ENCODE data around the gene CORO1A. TPM values are rescaled to one million over a fixed set of nuclear protein-coding genes. Genes with fewer than 3 reads are reported as not detected.
"Not testable (repeated sequence)": the region's sequence is repeated elsewhere in the genome, so short reads cannot be mapped to it uniquely, and the experiment has no call there.

The CORO1A gene
- total RNA-seq, 1 experiment from 2014 or later, result 11.1 TPM

GRCh38 chr16:30163538-30163937, 19.9 kb upstream of the CORO1A start:
- Mint-ChIP-seq H3K27ac (ENCODE audit: unreplicated experiment) (no peak overlapping the region), H3K4me3 (ENCODE audit: low read depth, unreplicated experiment) (no peak overlapping the region), H3K36me3 (ENCODE audit: insufficient read depth, unreplicated experiment) (peaks cover 3% of the 10 kb centered on the region), H3K27me3 (ENCODE audit: unreplicated experiment) (no peaks in the 10 kb centered on the region), H3K9me3 (ENCODE audit: low read depth, unreplicated experiment) (no peaks in the 10 kb centered on the region), H3K4me1 (ENCODE audit: low read depth, unreplicated experiment) (no peaks in the 10 kb centered on the region)
- intact Hi-C loops (cut with micrococcal nuclease; ENCODE audit: unreplicated experiment), result no loop called here
- BruUV-seq (replicated peaks), result no TSS peak
- no peak for TF ChIP-seq CTCF (IDR thresholded peaks at IDR 0.05; ENCODE audit: unreplicated experiment)
- CTCF ChIA-PET, result no interaction called here
- DNase-seq, result no peak

GRCh38 chr16:30166202-30166902, 17.1 kb upstream of the CORO1A start:
- no peak overlapping the region for H3K27ac Mint-ChIP-seq (ENCODE audit: unreplicated experiment)
- H3K4me3 Mint-ChIP-seq (ENCODE audit: low read depth, unreplicated experiment), result no peak overlapping the region
- intact Hi-C loops (cut with micrococcal nuclease; ENCODE audit: unreplicated experiment), result no loop called here
- no TSS peak for BruUV-seq (replicated peaks)
- CTCF ChIA-PET, result no interaction called here
- H3K36me3 Mint-ChIP-seq (ENCODE audit: insufficient read depth, unreplicated experiment), result no peaks in the 10 kb centered on the region
- H3K27me3 Mint-ChIP-seq (ENCODE audit: unreplicated experiment), result no peaks in the 10 kb centered on the region
- TF ChIP-seq CTCF (IDR thresholded peaks at IDR 0.05; ENCODE audit: unreplicated experiment), result no peak
- no peak for DNase-seq
- no peaks in the 10 kb centered on the region for H3K9me3 Mint-ChIP-seq (ENCODE audit: low read depth, unreplicated experiment)
- H3K4me1 Mint-ChIP-seq (ENCODE audit: low read depth, unreplicated experiment), result no peaks in the 10 kb centered on the region

- H3K27ac Mint-ChIP-seq (ENCODE audit: unreplicated experiment); CTCF ChIA-PET; H3K4me3 Mint-ChIP-seq (ENCODE audit: low read depth, unreplicated experiment); intact Hi-C loops (cut with micrococcal nuclease; ENCODE audit: unreplicated experiment); H3K27me3 Mint-ChIP-seq (ENCODE audit: unreplicated experiment); BruUV-seq (replicated peaks); H3K9me3 Mint-ChIP-seq (ENCODE audit: low read depth, unreplicated experiment); H3K4me1 Mint-ChIP-seq (ENCODE audit: low read depth, unreplicated experiment); H3K36me3 Mint-ChIP-seq (ENCODE audit: insufficient read depth, unreplicated experiment); DNase-seq: not testable (repeated sequence)
Measured at GRCh38 chr16:30168746-30169145, 14.7 kb upstream of the CORO1A start.

- H3K4me1 Mint-ChIP-seq (ENCODE audit: low read depth, unreplicated experiment); H3K36me3 Mint-ChIP-seq (ENCODE audit: insufficient read depth, unreplicated experiment); H3K27me3 Mint-ChIP-seq (ENCODE audit: unreplicated experiment); H3K9me3 Mint-ChIP-seq (ENCODE audit: low read depth, unreplicated experiment); BruUV-seq (replicated peaks); H3K27ac Mint-ChIP-seq (ENCODE audit: unreplicated experiment); CTCF ChIA-PET; H3K4me3 Mint-ChIP-seq (ENCODE audit: low read depth, unreplicated experiment); intact Hi-C loops (cut with micrococcal nuclease; ENCODE audit: unreplicated experiment); DNase-seq: not testable (repeated sequence)
Measured at GRCh38 chr16:30169416-30169815, 14.0 kb upstream of the CORO1A start.

GRCh38 chr16:30170145-30170544, 13.3 kb upstream of the CORO1A start:
- H3K4me1 Mint-ChIP-seq (ENCODE audit: low read depth, unreplicated experiment); BruUV-seq (replicated peaks); CTCF ChIA-PET; DNase-seq; H3K27ac Mint-ChIP-seq (ENCODE audit: unreplicated experiment); intact Hi-C loops (cut with micrococcal nuclease; ENCODE audit: unreplicated experiment); H3K27me3 Mint-ChIP-seq (ENCODE audit: unreplicated experiment); H3K36me3 Mint-ChIP-seq (ENCODE audit: insufficient read depth, unreplicated experiment); H3K4me3 Mint-ChIP-seq (ENCODE audit: low read depth, unreplicated experiment); H3K9me3 Mint-ChIP-seq (ENCODE audit: low read depth, unreplicated experiment): not testable (repeated sequence)

- no peak overlapping the region for H3K4me3 Mint-ChIP-seq (ENCODE audit: low read depth, unreplicated experiment)
- CTCF ChIA-PET, result no interaction called here
- H3K27me3 Mint-ChIP-seq (ENCODE audit: unreplicated experiment), result no peaks in the 10 kb centered on the region
- DNase-seq, result no peak
- no TSS peak for BruUV-seq (replicated peaks)
- H3K27ac Mint-ChIP-seq (ENCODE audit: unreplicated experiment), result no peak overlapping the region
- no peaks in the 10 kb centered on the region for H3K9me3 Mint-ChIP-seq (ENCODE audit: low read depth, unreplicated experiment)
- no peak for TF ChIP-seq CTCF (IDR thresholded peaks at IDR 0.05; ENCODE audit: unreplicated experiment)
- H3K36me3 Mint-ChIP-seq (ENCODE audit: insufficient read depth, unreplicated experiment), result no peaks in the 10 kb centered on the region
- intact Hi-C loops (cut with micrococcal nuclease; ENCODE audit: unreplicated experiment), result no loop called here
- no peaks in the 10 kb centered on the region for H3K4me1 Mint-ChIP-seq (ENCODE audit: low read depth, unreplicated experiment)
Measured at GRCh38 chr16:30173054-30173453, 10.3 kb upstream of the CORO1A start.

GRCh38 chr16:30176876-30177275, 6.5 kb upstream of the CORO1A start:
- intact Hi-C loops (cut with micrococcal nuclease; ENCODE audit: unreplicated experiment); H3K9me3 Mint-ChIP-seq (ENCODE audit: low read depth, unreplicated experiment); H3K27ac Mint-ChIP-seq (ENCODE audit: unreplicated experiment); H3K27me3 Mint-ChIP-seq (ENCODE audit: unreplicated experiment); H3K4me1 Mint-ChIP-seq (ENCODE audit: low read depth, unreplicated experiment); BruUV-seq (replicated peaks); CTCF ChIA-PET; H3K36me3 Mint-ChIP-seq (ENCODE audit: insufficient read depth, unreplicated experiment); H3K4me3 Mint-ChIP-seq (ENCODE audit: low read depth, unreplicated experiment); DNase-seq: not testable (repeated sequence)

Data from Calu3 (cell line).